GM10266 (cell line): Measurements from ENCODE around the gene CCDC158.

Source experiments
- DNase-seq: peaks from one replicate; pipeline ENCODE4 v3.0.0; 2012; ENCODE audit errors: extremely low spot score
- TF ChIP-seq, protein P1 (sequence below): IDR thresholded peaks from 2 replicates; pipeline ENCODE4 v1.5.1; 2012; ENCODE audit warnings: mild to moderate bottlenecking, low read depth; ENCODE audit not compliant: control insufficient read depth, insufficient read depth; ENCODE audit errors: missing control alignments

CCDC158 gene

DNA sequence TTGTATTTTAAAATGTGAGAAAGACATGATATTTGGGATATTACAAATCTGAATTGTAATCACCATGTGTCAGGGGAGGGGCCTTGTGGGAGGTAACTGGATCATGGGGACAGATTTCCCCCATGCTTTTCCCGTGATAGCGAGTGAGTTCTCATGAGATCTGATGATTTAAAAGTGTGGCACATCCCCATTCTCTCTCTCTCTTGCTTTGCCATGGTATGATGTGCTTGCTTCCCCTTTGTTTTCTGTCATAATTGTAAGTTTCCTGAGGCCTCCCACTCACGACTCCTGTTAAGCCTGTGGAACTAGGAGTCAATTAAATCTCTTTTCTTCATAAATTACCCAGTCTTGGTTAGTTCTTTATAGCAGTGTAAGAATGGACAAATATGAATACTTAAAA is 39.0 kb downstream of the CCDC158 start:
- DNase-seq, result no peak
- TF ChIP-seq, protein P1, sequence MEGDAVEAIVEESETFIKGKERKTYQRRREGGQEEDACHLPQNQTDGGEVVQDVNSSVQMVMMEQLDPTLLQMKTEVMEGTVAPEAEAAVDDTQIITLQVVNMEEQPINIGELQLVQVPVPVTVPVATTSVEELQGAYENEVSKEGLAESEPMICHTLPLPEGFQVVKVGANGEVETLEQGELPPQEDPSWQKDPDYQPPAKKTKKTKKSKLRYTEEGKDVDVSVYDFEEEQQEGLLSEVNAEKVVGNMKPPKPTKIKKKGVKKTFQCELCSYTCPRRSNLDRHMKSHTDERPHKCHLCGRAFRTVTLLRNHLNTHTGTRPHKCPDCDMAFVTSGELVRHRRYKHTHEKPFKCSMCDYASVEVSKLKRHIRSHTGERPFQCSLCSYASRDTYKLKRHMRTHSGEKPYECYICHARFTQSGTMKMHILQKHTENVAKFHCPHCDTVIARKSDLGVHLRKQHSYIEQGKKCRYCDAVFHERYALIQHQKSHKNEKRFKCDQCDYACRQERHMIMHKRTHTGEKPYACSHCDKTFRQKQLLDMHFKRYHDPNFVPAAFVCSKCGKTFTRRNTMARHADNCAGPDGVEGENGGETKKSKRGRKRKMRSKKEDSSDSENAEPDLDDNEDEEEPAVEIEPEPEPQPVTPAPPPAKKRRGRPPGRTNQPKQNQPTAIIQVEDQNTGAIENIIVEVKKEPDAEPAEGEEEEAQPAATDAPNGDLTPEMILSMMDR, result no peak

DNA sequence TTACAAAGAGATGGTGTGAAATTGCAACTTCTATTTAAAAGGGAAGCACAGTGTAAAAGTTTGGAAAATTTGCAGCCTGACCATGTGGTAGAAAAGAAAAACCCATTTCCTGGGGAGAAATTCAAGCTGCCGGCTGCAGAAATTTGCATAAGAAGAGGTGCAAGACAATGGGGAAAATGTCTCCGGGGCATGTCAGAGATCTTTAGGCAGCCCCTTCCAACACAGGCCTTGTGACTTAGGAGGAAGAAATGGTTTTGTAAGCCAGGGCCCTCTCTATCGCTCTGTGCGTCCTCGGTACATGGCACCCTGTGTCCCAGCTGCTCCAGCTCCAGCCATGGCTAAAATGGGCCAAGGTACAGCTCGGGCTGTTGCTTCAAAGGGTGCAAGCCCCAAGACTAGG is 40.4 kb downstream of the CCDC158 start:
- no peak for DNase-seq
- TF ChIP-seq, protein P1, result no peak

DNA sequence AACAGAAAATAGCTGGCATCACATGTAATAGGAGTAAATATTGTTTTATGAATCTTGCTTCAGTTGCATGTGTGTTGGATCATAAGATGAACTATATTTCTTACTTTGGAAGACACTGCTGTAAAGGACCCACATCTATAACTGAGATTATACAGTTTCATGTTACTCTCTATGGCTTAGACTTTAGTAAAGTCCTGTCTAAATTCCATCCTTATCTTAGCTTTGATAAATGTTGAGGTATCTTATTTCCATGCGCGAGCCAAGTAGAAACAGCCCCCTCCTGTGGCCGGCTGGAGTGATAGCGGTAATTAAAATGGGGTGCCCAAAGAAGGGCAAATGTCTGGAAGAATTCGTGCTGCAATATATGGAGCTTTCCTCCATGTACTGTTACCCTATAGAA is 43.0 kb downstream of the CCDC158 start:
- TF ChIP-seq, protein P1, result peak; percentile 52
- DNase-seq, result peak; percentile 26

DNA sequence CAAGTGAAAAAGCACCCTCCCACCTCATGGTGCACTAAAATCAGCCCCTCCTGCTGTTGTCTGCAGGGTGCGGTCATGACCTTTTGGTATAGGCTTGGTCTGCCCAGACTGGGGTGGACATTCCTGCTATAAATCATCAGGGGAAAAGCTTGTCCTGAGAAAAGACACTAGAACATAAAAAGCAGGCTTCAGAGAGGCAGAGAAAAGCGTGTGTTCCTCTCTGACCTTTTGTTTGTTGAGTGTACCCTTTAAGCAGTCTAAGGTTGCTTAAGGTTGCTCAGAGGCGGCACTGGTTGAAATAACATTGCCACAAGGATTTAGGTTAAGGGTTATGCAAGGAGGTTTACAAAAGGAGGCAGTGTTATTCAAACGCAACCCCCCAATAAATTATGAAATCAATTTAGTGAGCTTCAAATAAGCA is 43.5 kb downstream of the CCDC158 start:
- TF ChIP-seq, protein P1, result no peak

DNA sequence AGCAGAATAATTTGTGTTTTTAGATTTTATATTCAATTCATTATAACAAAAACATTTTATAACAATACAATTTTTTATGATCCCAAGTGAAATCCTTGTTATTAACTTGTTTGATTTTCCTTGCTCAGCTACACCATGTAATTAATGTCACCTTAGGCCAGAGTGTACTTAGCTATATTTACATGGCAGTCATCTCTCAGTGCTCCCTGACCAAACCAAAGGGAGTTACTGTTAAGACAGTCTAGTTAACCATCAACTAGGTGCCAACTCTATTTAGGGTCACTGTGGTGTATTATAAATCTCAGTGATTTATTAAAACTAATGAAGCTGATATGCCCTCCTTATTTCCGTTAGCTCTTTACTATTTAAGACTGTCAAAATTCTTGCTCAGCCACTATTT is 44.4 kb downstream of the CCDC158 start:
- DNase-seq, result no peak
- TF ChIP-seq, protein P1, result no peak

More for the DNA sequence above, 43.5 kb downstream of the CCDC158 start:
- DNase-seq, result no peak

DNA sequence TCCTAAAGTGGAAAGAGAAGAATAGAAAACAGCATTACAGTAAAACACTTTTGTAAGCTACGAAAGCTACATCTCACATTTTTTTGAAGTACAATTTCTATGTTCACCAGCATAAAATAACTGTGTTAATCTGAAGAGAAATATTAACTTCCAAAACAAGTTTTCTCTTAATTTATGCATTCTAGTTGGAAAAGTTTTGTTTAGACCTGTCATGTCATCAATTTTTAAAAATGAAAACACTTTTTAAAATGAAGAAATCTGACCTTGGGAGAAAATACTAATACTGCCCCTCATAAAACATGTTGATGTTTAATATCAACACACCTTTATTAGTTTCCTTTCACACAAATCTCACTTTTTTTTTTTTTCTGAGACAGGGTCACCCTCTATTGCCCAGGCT is 45.2 kb downstream of the CCDC158 start:
- DNase-seq, result no peak
- TF ChIP-seq, protein P1, result no peak

DNA sequence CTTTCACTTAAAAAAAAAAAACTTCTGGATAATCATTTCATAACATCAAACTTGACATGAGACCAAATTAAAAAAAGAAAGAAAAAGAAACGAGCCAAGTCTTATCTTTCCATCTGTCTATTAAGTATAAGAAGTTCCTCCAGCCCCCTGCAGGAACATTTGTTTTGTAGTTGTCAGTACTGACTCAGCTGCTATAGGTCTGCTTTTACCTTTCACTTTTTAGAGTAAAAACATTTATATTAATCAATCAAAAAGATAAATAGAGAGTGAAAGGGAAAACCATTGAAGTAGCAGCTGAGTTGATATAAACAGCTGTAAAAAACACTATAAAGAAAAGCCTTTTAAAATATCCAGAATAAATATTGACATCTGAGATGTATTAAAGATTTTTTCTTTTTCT is 46.1 kb downstream of the CCDC158 start:
- TF ChIP-seq, protein P1, result no peak
- no peak for DNase-seq
